K562 (cell line): ENCODE measurements around the gene CCDC148. TPM values are rescaled to one million over a fixed set of nuclear protein-coding genes. Genes with fewer than 3 reads are reported as not detected.

Source experiments
- ATAC-seq: fragments of 200-7000 bp; cut with Tn5 transposase; 3 replicates; pipeline ENCODE4 v1.9.1; 2020; ENCODE audit warnings: moderate library complexity
- BruUV-seq: library from RNA; stranded (reverse); fragments of 400-500 nt; replicated peaks from 2 replicates; lab custom pipeline; 2021; lab: Mats Ljungman, UMichigan
- CTCF ChIA-PET: fragments of 300-600 bp; formaldehyde crosslinking; extraction: SDS; loops from one replicate; lab custom pipeline; 2021; ENCODE audit warnings: low intra/inter-chr PET ratio; lab: Yijun Ruan, JAX
- POLR2A ChIA-PET: fragments of 300-600, 350-650 bp; sonication (Branson Sonifier 250); formaldehyde crosslinking; extraction: SDS; loops from one replicate; lab custom pipeline; 2021; ENCODE audit warnings: antibody characterized with exemption, inconsistent platforms; lab: Yijun Ruan, JAX
- DNase-seq, 4 experiments: peaks; one replicate each; pipeline versions ENCODE4 v3.0.0 to v3.0.0-alpha.2; 2011 to 2018; ENCODE audit warnings: low spot score in 3 of 4, mixed read lengths in 3 of 4; ENCODE audit errors: extremely low read depth in 1 of 4
- FAIRE-seq: peaks from 2 replicates; lab custom pipeline; 2011; peaks lifted over from hg19 to GRCh38; lab: Jason Lieb, UNC
- H2AFZ ChIP-seq: 2 replicates; pipeline ENCODE4 v1.6.0; 2011; ENCODE audit warnings: low read depth, low read length, control low read depth, inconsistent platforms
- H3K27ac ChIP-seq: fragments of 200-600 bp; 3 replicates; pipeline ENCODE4 v1.8.0; 2011; ENCODE audit warnings: low read depth, mild to moderate bottlenecking, control low read depth, inconsistent platforms, low read length, moderate library complexity, mixed read lengths; ENCODE audit errors: extremely low read depth
- H3K27me3 ChIP-seq, 2 experiments: fragments of 300-600 bp in 1 of 2; 2 replicates in 1 of 2; 3 replicates in 1 of 2; pipeline versions ENCODE4 v1.6.0 to v1.8.0; 2011; ENCODE audit warnings: inconsistent platforms in 2 of 2, low read length in 2 of 2, mild to moderate bottlenecking in 1 of 2, mixed read lengths in 1 of 2, moderate library complexity in 1 of 2; ENCODE audit not compliant: control insufficient read depth in 2 of 2, insufficient read depth in 2 of 2
- H3K36me3 ChIP-seq: fragments of 300-600 bp; 3 replicates; pipeline ENCODE4 v1.8.0; 2011; ENCODE audit warnings: mild to moderate bottlenecking, low read length, inconsistent platforms; ENCODE audit not compliant: control insufficient read depth, insufficient read depth
- H3K4me1 ChIP-seq, 2 experiments: fragments of 200-600 bp in 1 of 2; replicated peaks in 1 of 2; 2 replicates in 1 of 2; 3 replicates in 1 of 2; pipeline versions ENCODE4 v1.5.1 to v1.8.0; 2011; ENCODE audit warnings: inconsistent platforms in 2 of 2, low read length in 2 of 2, mild to moderate bottlenecking in 1 of 2, mixed read lengths in 1 of 2, moderate library complexity in 1 of 2; ENCODE audit not compliant: control insufficient read depth in 2 of 2, insufficient read depth in 2 of 2
- H3K4me2 ChIP-seq: 2 replicates; pipeline ENCODE4 v1.6.1; 2011; ENCODE audit warnings: low read length, control low read depth, inconsistent platforms, mixed read lengths; ENCODE audit not compliant: insufficient read depth
- H3K4me3 ChIP-seq: fragments of 200-600 bp; sonication (generic), shearing (Covaris generic); 2 replicates; pipeline ENCODE4 v1.5.1; 2016; ENCODE audit warnings: control low read depth, inconsistent platforms
- H3K79me2 ChIP-seq: fragments of 200-600 bp; 3 replicates; pipeline ENCODE4 v1.8.0; 2011; ENCODE audit warnings: low read length, inconsistent platforms; ENCODE audit not compliant: control insufficient read depth, insufficient read depth
- H3K9ac ChIP-seq, 2 experiments: 2 replicates each; pipeline versions ENCODE4 v1.6.0 to v1.6.1; 2011; ENCODE audit warnings: low read depth in 2 of 2, low read length in 2 of 2, control low read depth in 1 of 2, inconsistent platforms in 1 of 2, mild to moderate bottlenecking in 1 of 2, mixed read lengths in 1 of 2; ENCODE audit not compliant: insufficient read depth in 1 of 2
- H3K9me1 ChIP-seq: one replicate; pipeline ENCODE4 v1.6.0; 2011; ENCODE audit warnings: inconsistent platforms, mild to moderate bottlenecking, low read length, moderate library complexity; ENCODE audit not compliant: control insufficient read depth, insufficient read depth
- H3K9me3 ChIP-seq: replicated peaks from 2 replicates; pipeline ENCODE4 v1.5.1; 2011; ENCODE audit warnings: low read depth, low read length, inconsistent platforms; ENCODE audit not compliant: control insufficient read depth, insufficient read depth
- H4K20me1 ChIP-seq: replicated peaks from 2 replicates; pipeline ENCODE4 v1.6.1; 2011; ENCODE audit warnings: low read length, inconsistent platforms, mixed read lengths; ENCODE audit not compliant: control insufficient read depth, insufficient read depth
- BCL6 ChIP-seq: fragments of 250-450 bp; sonication (Bioruptor Pico); IDR thresholded peaks from 2 replicates; pipeline ENCODE4 v1.4.0; 2020
- CBX2 ChIP-seq: fragments of 200-600 bp; sonication (generic); IDR thresholded peaks from one replicate; pipeline ENCODE4 v1.6.1; 2012; ENCODE audit warnings: mild to moderate bottlenecking, low read length, inconsistent platforms; ENCODE audit not compliant: insufficient read depth, poor library complexity, severe bottlenecking
- ELF2 ChIP-seq: fragments of 250-450 bp; sonication (Bioruptor Pico); IDR thresholded peaks from 2 replicates; pipeline ENCODE4 v1.5.0; 2021; ENCODE audit warnings: mild to moderate bottlenecking
- ELF4 ChIP-seq: fragments of 450-650 bp; formaldehyde crosslinking; IDR thresholded peaks from 2 replicates; pipeline ENCODE4 v1.4.0; 2022; ENCODE audit warnings: missing genetic modification characterization
- EP300 ChIP-seq: IDR thresholded peaks from 2 replicates; pipeline ENCODE4 v1.6.1; 2012; ENCODE audit warnings: low read length, improper control_type of control experiment
- ILK ChIP-seq: fragments of 450-650 bp; IDR thresholded peaks from 2 replicates; pipeline ENCODE4 v1.6.1; 2016; ENCODE audit warnings: missing genetic modification characterization, low read depth, mild to moderate bottlenecking, missing compliant biosample characterization, moderate library complexity, borderline replicate concordance
- KDM2B ChIP-seq: fragments of 250-450 bp; sonication (Bioruptor Pico); IDR thresholded peaks from 2 replicates; pipeline ENCODE4 v1.8.0; 2021; ENCODE audit warnings: mild to moderate bottlenecking, moderate library complexity
- MBD2 ChIP-seq: sonication (generic); IDR thresholded peaks from 2 replicates; pipeline ENCODE4 v1.6.1; 2016; ENCODE audit warnings: low read depth, borderline replicate concordance
- MCM7 ChIP-seq, 2 experiments: fragments of 450-650 bp; IDR thresholded peaks; 2 replicates each; pipeline ENCODE4 v1.6.1; 2016 to 2018
- POLR2B ChIP-seq: fragments of 450-650 bp; IDR thresholded peaks from 2 replicates; pipeline ENCODE4 v1.6.1; 2018; ENCODE audit warnings: low read depth; ENCODE audit not compliant: partially characterized antibody
- POLR3A ChIP-seq: IDR thresholded peaks from 2 replicates; pipeline ENCODE4 v1.6.1; 2011; ENCODE audit warnings: borderline replicate concordance, mild to moderate bottlenecking, moderate library complexity; ENCODE audit not compliant: insufficient read length, insufficient read depth; ENCODE audit errors: extremely low read depth
- SMAD2 ChIP-seq: fragments of 150-350 bp; IDR thresholded peaks from 2 replicates; pipeline ENCODE4 v1.6.1; 2014; ENCODE audit warnings: low read depth, mild to moderate bottlenecking, low read length
- SREBF1 ChIP-seq: fragments of 150-350 bp; IDR thresholded peaks from 2 replicates; pipeline ENCODE4 v1.6.1; 2014; ENCODE audit warnings: antibody characterized with exemption, low read depth, low read length, borderline replicate concordance
- XRCC3 ChIP-seq: fragments of 450-650 bp; IDR thresholded peaks from 2 replicates; pipeline ENCODE4 v1.6.1; 2017; ENCODE audit warnings: mild to moderate bottlenecking, moderate library complexity
- ZBTB2 ChIP-seq: fragments of 450-650 bp; IDR thresholded peaks from 2 replicates; pipeline ENCODE4 v1.6.1; 2016; ENCODE audit warnings: antibody characterized with exemption
- ZMIZ1 ChIP-seq, 2 experiments: fragments of 150-350 bp in 1 of 2; IDR thresholded peaks; 2 replicates each; pipeline ENCODE4 v1.6.1; 2012 to 2016; ENCODE audit warnings: low read depth in 2 of 2, low read length in 2 of 2, mild to moderate bottlenecking in 1 of 2, moderate library complexity in 1 of 2
- ZNF3 ChIP-seq: fragments of 250-450 bp; sonication (Bioruptor Pico); IDR thresholded peaks from 2 replicates; pipeline ENCODE4 v1.5.0; 2021; ENCODE audit warnings: mild to moderate bottlenecking, moderate library complexity
- ZNF384 ChIP-seq: IDR thresholded peaks from 2 replicates; pipeline ENCODE4 v1.6.1; 2012; ENCODE audit warnings: low read depth, low read length, improper control_type of control experiment
- ZNF395 ChIP-seq: fragments of 200-800 bp; sonication (Bioruptor generic); IDR thresholded peaks from 2 replicates; pipeline ENCODE4 v1.6.1; 2017; ENCODE audit warnings: missing genetic modification characterization, missing compliant biosample characterization
- WGBS: fragments of 100-300 bp; shearing (Covaris generic); methylation state at CpG from one replicate; pipeline ENCODE4 v1.1.6; 2016; ENCODE audit warnings: low coverage, mixed read lengths; ENCODE audit not compliant: insufficient coverage; ENCODE audit errors: missing lambda C conversion rate; 5-methylcytosine and 5-hydroxymethylcytosine counted together
- in situ Hi-C: fragments of 300-500 bp; cut with MboI; formaldehyde crosslinking; loops from 4 replicates; pipeline ENCODE4 v1.15.0; 2018; ENCODE audit warnings: inconsistent platforms, mixed read lengths
- intact Hi-C: fragments of 100-400 bp; cut with micrococcal nuclease; formaldehyde crosslinking; loops from 2 replicates; pipeline ENCODE4 v1.14.2; 2022
- polyA plus RNA-seq, 8 experiments: library from polyadenylated mRNA; depleted of rRNA in 4 of 8; stranded (reverse) in 5 of 8; unstranded in 3 of 8; fragments of >200 nt; fragmentation: Nextera tagmentation in 2 of 8; fragmentation: Illumina TruSeq in 1 of 8; extraction: Ambion mirVana in 2 of 8; extraction: Trizol in 1 of 8; gene quantifications; 2 replicates each; pipeline versions ENCODE4 v1.2.1 to v1.2.3, GENCODE V29; 2011 to 2014; ENCODE audit warnings: inconsistent platforms in 1 of 8, missing spikeins in 1 of 8
- total RNA-seq, 7 experiments: library from RNA; depleted of rRNA in 6 of 7; stranded (reverse); fragments of >200 nt in 6 of 7; fragmentation: Illumina TruSeq in 2 of 7; extraction: Trizol in 2 of 7; gene quantifications; 2 replicates each; pipeline versions ENCODE4 v1.2.1 to v1.2.3, GENCODE V29; 2011 to 2021; ENCODE audit warnings: low replicate concordance in 1 of 7

CCDC148 gene
- total and polyA plus RNA-seq, 9 of the 15 experiments (the other 6 are each of a cell fraction or from before 2014, with no cell fraction given): 0.10 to 1.4 (median 0.65) TPM

- Histone ChIP-seq H3K36me3 (peaks cover 26% of the 10 kb centered on the region), H3K9me3 (no peaks in the 10 kb centered on the region), H3K27ac (no peak overlapping the region), H3K27me3 (no peaks in the 10 kb centered on the region), H3K9ac (no peak overlapping the region), H3K4me2 (no peak overlapping the region), H3K4me1 (peaks cover 3 to 12% of the 10 kb centered on the region in 2 experiments; a peak in 3 of 5 replicates), H3K4me3 (no peak overlapping the region), H3K9me1 (no peaks in the 10 kb centered on the region), H3K79me2 (peaks cover 80% of the 10 kb centered on the region), H4K20me1 (peaks cover 4% of the 10 kb centered on the region; the same call in 1 of the 2 replicates), H2AFZ (no peak overlapping the region)
- 74% methylated on average over 4 of the region's 4 CpGs for WGBS
- intact Hi-C loops: no loop called here
- ChIA-PET CTCF (no interaction called here), POLR2A (interaction anchor here (0.7 to 2.5 kb wide), 2 partner anchors 10 to 1229 kb away, joined by 4 to 10 read pairs; partner anchors contain the start of genes CCDC148 and PKP4)
- DNase-seq (no peak), ATAC-seq (no peak), FAIRE-seq (no peak)
- in situ Hi-C loops: no loop called here
- no TSS peak for BruUV-seq
- no peak for TF ChIP-seq SREBF1
- no peak for TF ChIP-seq ZNF384
- no peak for TF ChIP-seq ZNF3 (CRISPR knock-in tag)
- no peak for TF ChIP-seq POLR3A
- no peak for TF ChIP-seq XRCC3
- TF ChIP-seq ZNF395 (CRISPR knock-in tag): no peak
- TF ChIP-seq BCL6: no peak
- TF ChIP-seq MBD2: no peak
- no peak for TF ChIP-seq ELF4 (CRISPR knock-in tag)
- no peak for TF ChIP-seq MCM7 (IDR thresholded peaks at IDR 0.05)
- no peak for TF ChIP-seq CBX2
- TF ChIP-seq EP300: no peak
- no peak for TF ChIP-seq ILK (tag)
- TF ChIP-seq ELF2 (CRISPR knock-in tag): no peak
- TF ChIP-seq KDM2B (CRISPR knock-in tag): no peak
- TF ChIP-seq ZBTB2: no peak
- TF ChIP-seq SMAD2: no peak
- no peak for TF ChIP-seq POLR2B
- TF ChIP-seq ZMIZ1 (IDR thresholded peaks at IDR 0.05; ENCODE audit: low read depth in 2 of 2, low read length in 2 of 2): no peak
Measured at GRCh38 chr2:158467248-158467647, 10.7 kb upstream of the CCDC148 start.
